Rectal smooth muscle tissue (tissue), 1 donor: Measurements from ENCODE around the gene CXCR4.

Experiments
- H3K27ac ChIP-seq: one replicate; pipeline ENCODE4 v1.7.0; 2013; ENCODE audit warnings: low read depth, low read length, inconsistent platforms
- H3K27me3 ChIP-seq: one replicate; pipeline ENCODE4 v1.7.0; 2013; ENCODE audit warnings: low read length; ENCODE audit not compliant: control insufficient read depth, insufficient read depth
- H3K36me3 ChIP-seq: one replicate; pipeline ENCODE4 v1.7.0; 2013; ENCODE audit warnings: low read length; ENCODE audit not compliant: control insufficient read depth, insufficient read depth
- H3K4me1 ChIP-seq: one replicate; pipeline ENCODE4 v1.7.0; 2013; ENCODE audit warnings: low read length; ENCODE audit not compliant: control insufficient read depth, insufficient read depth
- H3K4me3 ChIP-seq: one replicate; pipeline ENCODE4 v1.7.0; 2013; ENCODE audit warnings: low read length
- H3K9ac ChIP-seq: one replicate; pipeline ENCODE4 v1.7.0; 2013; ENCODE audit warnings: low read length

Gene CXCR4

DNA sequence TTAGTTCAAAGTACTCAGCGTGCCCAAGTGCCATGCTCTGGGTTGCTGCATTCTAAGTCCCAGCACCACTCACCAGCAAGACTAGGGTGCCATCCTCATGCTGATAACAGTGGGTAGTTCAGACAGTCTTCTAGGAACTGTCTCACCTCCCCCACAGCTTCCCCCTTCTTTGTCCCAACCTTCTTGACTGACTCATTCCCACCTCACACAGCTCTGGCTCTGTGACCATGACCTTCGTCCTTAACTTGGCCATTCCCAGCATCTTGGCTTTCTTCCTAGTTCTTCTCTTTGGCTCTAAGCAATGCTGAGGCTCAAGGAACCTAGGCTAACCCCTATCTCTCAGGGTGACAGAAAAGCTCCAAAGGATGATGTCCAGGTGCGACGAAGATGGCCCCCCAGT is 20.0 kb upstream of the CXCR4 start:
- H3K36me3 ChIP-seq: no peaks in the 10 kb centered on the region
- H3K27me3 ChIP-seq: no peaks in the 10 kb centered on the region
- H3K27ac ChIP-seq: no peak overlapping the region
- no peak overlapping the region for H3K9ac ChIP-seq
- no peak overlapping the region for H3K4me3 ChIP-seq
- H3K4me1 ChIP-seq: no peaks in the 10 kb centered on the region

DNA sequence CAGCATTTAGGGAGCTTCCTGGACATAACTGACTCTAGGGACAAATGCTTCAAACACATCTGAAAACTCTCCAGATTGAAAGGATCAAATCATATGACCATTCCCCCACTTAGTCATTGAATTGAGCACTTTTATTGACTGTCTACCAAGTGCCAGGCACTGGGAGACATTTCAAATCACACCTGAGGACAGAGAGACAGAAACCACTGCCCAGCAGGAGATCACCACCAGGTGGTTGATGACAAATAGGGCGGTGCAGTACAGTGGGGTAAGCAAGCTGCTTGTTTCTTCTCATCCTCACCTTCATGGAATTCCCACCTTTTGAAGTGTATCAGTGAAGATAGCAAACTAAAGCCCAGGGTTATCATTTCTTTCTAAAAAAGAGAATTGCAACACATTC is 19.0 kb upstream of the CXCR4 start:
- Histone ChIP-seq H3K4me3 (no peak overlapping the region), H3K4me1 (no peaks in the 10 kb centered on the region), H3K9ac (no peak overlapping the region), H3K27ac (no peak overlapping the region), H3K36me3 (no peaks in the 10 kb centered on the region), H3K27me3 (no peaks in the 10 kb centered on the region)

DNA sequence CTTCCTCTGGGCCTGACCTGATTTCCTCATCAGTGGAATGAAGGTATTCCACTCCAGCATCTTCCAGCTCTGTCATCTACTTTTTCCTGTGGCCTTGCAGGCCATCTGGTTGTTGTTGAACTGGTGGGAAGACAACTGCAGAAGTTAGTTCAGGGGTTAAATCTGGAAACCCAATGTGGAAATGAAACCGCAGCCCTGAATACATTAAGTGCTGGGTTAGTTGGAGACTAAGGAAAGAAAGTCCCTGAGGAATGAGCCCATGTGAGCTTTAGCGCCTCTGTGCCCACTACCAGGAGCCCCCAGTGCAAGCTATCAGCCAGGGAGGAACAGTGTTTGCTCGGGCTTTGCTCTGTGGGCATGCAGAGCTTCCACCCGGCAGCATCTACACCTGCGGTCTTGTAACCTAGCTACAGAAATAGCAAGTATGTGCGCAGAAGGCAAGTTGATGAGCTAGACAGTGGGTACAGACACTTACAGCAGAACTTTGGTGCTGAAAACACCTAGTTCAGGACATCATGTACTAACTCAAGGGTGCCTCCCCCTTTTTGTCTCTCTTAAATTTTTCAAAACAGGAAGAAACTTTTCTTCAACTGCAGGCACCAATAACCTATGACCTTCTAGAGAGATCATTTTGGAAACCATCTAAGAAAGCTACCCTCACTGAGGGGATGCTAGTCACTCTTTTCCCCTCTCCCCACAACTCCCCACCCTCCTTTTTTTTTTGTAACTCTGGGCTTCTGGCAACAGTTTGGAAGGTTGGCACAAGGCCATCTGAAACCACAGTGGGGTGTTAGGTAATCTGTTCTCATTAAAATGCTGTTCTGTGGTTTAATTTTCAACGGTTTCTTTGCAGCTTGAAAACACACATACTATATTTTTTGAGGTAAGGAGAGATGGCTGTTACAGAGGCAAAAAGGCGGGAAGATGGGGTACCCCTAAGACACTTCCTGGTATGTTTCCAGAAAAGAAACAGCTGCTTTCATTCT is 18.3 kb upstream of the CXCR4 start:
- no peak overlapping the region for H3K9ac ChIP-seq
- H3K4me1 ChIP-seq: no peaks in the 10 kb centered on the region

DNA sequence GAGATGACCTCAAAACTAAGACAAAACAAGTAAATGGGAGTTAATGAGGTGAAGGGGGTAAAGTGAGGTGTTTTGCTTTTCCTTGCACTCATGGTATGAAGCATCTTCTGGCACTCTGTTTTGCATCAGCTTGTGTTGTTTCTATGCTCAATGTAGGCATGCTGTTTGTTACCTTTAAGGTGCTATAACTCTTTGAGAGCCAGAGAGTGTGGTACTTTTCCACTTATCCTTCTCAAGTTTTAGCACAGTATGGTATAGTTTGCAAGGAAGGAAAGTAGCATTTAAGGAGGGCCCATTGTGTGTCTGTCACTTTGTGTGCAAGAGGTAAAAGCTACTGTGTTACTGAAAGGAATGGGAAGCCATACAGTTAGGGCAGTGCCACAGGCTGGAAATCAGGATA is 17.5 kb upstream of the CXCR4 start:
- no peak overlapping the region for H3K27ac ChIP-seq
- no peak overlapping the region for H3K9ac ChIP-seq

More for the DNA sequence above, 18.3 kb upstream of the CXCR4 start:
- Histone ChIP-seq H3K27ac (no peak overlapping the region), H3K36me3 (no peaks in the 10 kb centered on the region), H3K4me3 (no peak overlapping the region), H3K27me3 (no peaks in the 10 kb centered on the region)

DNA sequence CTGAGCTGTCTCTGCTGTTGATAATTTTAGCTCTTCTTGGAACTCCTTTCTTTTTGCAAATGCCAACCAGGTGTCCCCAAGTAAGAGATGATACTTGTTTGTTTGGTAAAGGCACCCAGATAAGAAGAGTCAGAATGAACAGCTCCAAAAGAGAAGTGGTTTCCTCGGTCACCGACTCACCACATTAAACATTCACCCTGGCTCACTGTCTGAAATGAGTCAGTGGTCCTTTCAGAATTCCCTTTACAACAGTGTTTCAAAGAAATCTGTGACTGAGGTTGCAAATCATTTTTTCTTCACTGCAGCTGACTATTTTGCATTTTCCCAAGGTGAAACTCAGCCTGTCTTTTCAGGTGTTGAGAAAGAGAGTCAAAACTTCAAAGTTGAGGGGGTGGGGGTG is 16.2 kb upstream of the CXCR4 start:
- Histone ChIP-seq H3K36me3 (no peaks in the 10 kb centered on the region), H3K9ac (no peak overlapping the region), H3K4me1 (no peaks in the 10 kb centered on the region), H3K27ac (no peak overlapping the region), H3K27me3 (no peaks in the 10 kb centered on the region), H3K4me3 (no peak overlapping the region)

More for the DNA sequence above, 17.5 kb upstream of the CXCR4 start:
- Histone ChIP-seq H3K36me3 (no peaks in the 10 kb centered on the region), H3K4me1 (no peaks in the 10 kb centered on the region), H3K27me3 (no peaks in the 10 kb centered on the region), H3K4me3 (no peak overlapping the region)

DNA sequence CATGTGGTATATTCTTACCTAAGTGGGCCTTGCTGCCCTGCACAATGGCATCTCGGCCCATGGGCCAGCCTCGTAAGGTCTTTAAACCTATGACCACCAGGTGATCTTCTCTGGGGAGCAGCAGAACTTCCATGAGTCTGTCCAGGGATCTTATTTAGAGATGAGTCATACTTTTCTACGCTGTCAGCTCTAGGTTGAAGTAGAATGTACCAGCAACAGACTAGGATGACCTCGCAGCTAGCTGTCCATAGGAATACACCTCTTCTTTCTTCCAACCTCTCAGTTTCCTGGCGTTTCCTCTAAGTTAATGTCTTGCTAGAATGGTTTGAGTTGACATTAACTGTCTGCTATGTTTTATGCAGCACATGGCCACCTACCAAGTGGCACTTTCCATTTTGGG is 15.6 kb upstream of the CXCR4 start:
- H3K9ac ChIP-seq: no peak overlapping the region
- no peak overlapping the region for H3K27ac ChIP-seq
- H3K4me3 ChIP-seq: no peak overlapping the region
- H3K4me1 ChIP-seq: no peaks in the 10 kb centered on the region
- no peaks in the 10 kb centered on the region for H3K36me3 ChIP-seq
- no peaks in the 10 kb centered on the region for H3K27me3 ChIP-seq

DNA sequence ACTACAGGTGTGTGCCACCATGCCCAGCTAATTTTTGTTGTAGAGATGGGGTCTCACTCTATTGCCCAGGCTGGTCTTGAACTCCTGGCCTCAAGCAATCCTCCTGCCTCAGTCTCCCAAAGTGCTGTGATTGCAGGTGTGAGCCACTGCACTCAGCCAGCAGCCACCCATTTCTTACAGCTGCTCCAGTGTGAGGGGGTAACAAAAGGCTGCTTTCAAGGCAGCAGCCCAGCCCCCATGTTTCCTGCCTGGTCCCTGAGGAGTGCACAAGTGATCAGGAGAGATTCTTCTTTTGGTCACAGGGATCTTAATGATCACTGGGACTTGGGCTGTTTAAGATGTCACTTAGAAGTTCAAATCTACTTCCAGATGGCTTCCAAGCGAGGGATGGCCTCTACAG is 15.2 kb upstream of the CXCR4 start:
- H3K36me3 ChIP-seq: no peaks in the 10 kb centered on the region
- no peak overlapping the region for H3K27ac ChIP-seq
- no peaks in the 10 kb centered on the region for H3K4me1 ChIP-seq

DNA sequence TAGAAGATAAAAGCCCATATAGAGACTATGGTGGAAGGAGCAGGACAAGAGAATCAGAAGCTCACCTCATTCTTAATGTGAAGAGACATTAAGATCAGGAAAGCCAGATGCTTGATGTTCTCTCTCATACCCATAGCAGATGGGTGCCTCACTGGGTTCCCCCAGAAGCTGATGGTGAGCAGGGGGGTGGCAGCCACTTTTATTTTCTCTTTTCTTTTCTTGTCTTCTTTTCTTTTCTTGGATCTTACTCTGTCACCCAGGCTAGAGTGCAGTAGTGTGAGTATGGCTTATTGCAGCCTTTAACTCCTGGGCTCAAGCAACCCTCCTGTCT is 14.8 kb upstream of the CXCR4 start:
- Histone ChIP-seq H3K9ac (no peak overlapping the region), H3K4me1 (no peaks in the 10 kb centered on the region), H3K4me3 (no peak overlapping the region), H3K27me3 (no peaks in the 10 kb centered on the region), H3K36me3 (no peaks in the 10 kb centered on the region), H3K27ac (no peak overlapping the region)

More for the DNA sequence above, 15.2 kb upstream of the CXCR4 start:
- Histone ChIP-seq H3K4me3 (no peak overlapping the region), H3K27me3 (no peaks in the 10 kb centered on the region), H3K9ac (no peak overlapping the region)

DNA sequence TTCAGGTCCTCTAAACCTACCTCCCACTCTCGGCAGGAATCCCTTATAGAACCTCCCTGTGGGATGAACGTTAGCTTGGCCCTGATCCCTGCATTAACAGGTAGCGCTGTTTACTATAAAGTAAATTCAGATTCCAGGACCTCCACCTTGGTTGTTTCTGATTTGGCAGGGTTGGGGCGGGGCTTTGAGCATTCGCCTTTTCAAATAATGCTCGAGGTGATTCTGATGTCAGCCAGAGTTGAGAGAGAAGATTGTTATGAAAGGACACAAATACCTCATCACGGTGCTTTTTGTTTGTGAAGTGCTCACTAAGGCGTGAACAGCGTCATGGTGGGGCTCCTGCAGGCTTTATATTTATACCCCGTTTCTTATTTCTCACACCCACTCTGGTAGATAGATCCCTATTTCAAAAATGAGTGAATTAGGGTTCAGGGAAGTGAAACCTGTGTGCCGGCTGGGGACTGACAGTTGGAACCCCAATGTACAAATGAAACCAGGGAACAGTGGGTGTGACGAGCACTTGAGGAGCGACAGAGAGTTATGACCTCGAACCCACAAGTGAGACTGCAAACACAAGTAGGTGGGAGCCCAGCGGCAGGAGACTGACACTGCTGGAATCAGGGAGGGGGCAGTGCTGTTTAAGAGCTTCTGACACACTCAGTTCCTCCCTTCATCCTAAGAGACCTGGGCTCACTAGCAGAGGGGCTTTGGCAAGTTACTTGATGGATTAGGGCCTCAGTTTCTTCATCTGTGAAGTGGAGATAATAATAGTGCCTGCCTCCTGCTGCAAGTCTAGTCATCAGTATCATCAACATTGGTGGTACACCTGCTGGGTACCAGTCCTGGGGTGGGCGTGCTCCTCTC is 14.2 kb upstream of the CXCR4 start:
- no peaks in the 10 kb centered on the region for H3K4me1 ChIP-seq
- H3K4me3 ChIP-seq: no peak overlapping the region
- no peaks in the 10 kb centered on the region for H3K27me3 ChIP-seq
- no peak overlapping the region for H3K9ac ChIP-seq
- no peaks in the 10 kb centered on the region for H3K36me3 ChIP-seq
- H3K27ac ChIP-seq: no peak overlapping the region

DNA sequence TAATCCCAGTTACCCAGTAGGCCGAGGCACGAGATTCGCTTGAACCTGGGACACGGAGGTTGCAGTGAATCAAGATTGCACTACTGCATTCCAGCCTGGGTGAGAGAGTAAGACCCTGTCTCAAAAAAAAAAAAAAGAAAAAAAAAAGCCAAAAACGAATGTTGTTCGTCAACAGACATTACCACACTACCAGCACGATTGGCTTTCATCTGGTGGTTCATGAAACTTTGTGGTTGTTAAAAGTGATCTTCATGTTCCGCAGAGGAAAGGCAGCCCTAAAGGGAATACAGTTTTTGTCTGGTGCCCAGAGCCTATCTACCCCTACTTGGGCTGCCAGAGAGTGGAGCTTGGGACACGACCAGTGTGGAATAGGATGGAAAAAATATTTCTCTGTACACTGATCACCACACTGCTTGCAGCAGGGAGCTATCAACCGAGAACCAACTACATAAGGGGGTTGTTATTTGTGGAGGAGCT is 13.6 kb upstream of the CXCR4 start:
- H3K9ac ChIP-seq: no peak overlapping the region
- H3K27ac ChIP-seq: no peak overlapping the region
- no peaks in the 10 kb centered on the region for H3K36me3 ChIP-seq
- H3K4me1 ChIP-seq: no peaks in the 10 kb centered on the region
- no peaks in the 10 kb centered on the region for H3K27me3 ChIP-seq
- H3K4me3 ChIP-seq: no peak overlapping the region

DNA sequence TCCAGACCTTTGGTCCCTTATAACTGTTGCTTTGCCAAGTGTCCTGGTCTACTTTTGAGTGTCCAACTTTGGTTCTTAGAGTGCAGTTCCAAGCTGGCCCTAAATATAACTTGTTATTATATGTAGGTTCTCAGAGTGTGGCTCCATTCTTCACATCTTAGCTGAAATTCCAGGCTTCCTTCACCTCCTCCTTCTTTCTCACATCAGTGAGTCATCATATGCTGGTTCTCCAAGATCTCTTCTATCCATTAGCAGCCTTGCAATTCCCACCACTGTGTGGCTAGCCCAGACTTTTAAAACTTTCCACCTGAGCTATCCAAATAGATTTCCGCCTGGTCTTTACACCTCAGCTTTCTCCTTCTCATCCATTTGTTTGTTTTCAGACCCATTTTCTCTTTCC is 12.6 kb upstream of the CXCR4 start:
- Histone ChIP-seq H3K27ac (no peak overlapping the region), H3K4me3 (no peak overlapping the region), H3K4me1 (no peaks in the 10 kb centered on the region), H3K36me3 (no peaks in the 10 kb centered on the region), H3K27me3 (no peaks in the 10 kb centered on the region), H3K9ac (no peak overlapping the region)

DNA sequence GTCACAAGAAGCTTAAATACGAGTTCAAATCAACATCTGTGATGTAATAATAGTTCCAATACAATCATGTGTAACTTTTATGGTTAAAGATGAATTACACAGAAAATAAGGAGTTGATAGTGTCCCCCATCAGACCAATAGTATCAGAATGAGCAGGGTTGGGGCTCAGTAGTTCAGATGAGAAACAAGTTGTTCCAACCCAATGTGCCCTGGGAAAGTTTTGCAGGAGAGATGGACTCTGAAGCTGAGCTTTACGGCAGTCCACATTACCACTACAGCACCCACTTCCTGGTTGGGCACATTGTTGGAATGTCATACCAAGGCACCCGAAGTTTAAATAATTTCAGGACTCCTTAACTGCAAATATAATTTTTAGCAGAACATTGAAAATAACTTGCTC is 12.1 kb upstream of the CXCR4 start:
- Histone ChIP-seq H3K9ac (no peak overlapping the region), H3K4me1 (no peaks in the 10 kb centered on the region), H3K27ac (no peak overlapping the region), H3K27me3 (peaks cover under 1% of the 10 kb centered on the region), H3K4me3 (no peak overlapping the region), H3K36me3 (no peaks in the 10 kb centered on the region)
